ENCODE results near the gene GORASP1. TPM values are rescaled to one million over a fixed set of nuclear protein-coding genes. Genes with fewer than 3 reads are reported as not detected.
A peak's percentile ranks its signal among the peaks of the same experiment; 100 is the strongest.

The GORASP1 gene
- 39.4 TPM for total RNA-seq (2021; ENCODE audit: unreplicated experiment)
- 35.4 TPM for polyA plus RNA-seq (2012; ENCODE audit: insufficient read length)
- Bru-seq, nascent RNA = percentile 62 among the genes with signal in this experiment
- BruChase-seq, experiment 1, labeled RNA remaining after a 2-hour chase = percentile 75 among the genes with signal in this experiment
- percentile 80 among the genes with signal in this experiment for BruChase-seq, experiment 2, labeled RNA remaining after a 6-hour chase
- long read RNA-seq, transcript GORASP1-201 (9 exons, 3,722 nt) = major isoform, 21 of 76 reads
- long read RNA-seq, partial matches to known transcripts = 11 of 76 reads
- long read RNA-seq, other reads (novel, unspliced or antisense) = 39 of 76 reads

DNA sequence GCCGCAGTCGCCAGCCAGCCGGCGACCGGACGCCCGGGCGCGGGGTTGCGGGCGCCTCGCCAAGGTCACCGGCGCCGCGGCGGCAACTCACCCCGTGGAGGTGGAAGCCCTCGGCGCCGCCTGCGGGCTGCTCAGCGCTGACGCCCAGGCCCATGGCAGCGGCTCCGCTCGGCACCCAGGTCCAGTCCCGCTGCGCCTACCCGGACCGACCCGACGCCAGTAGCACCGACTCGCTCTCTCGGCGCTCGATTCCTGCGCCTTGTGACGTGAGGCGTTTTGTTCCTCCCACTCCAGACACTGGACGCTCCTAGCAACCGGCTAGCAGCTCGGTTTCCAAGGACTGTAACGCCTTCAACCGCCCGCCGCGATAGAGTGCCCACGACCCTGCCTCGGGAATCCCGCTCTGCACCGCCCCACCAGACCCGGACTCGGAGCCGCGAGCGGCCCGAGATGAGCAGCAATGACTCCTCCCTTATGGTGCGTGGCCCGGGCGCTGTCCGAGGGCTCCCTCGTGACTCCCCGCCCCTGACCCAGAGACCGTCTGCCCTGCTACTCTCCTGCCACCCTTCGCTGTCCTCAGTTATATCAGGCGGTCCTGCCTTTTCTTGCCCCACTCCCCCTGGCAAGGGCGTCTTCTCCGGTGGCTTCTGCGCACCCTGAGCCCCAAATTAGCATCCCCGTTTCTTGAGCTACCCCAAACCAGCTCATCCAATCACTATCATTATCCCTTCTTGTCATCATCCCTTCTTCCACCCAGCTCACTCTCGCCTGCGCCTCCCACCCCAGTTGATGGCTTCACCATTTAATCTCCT is at the start of gene GORASP1, which contains the start of gene TTC21A:
Gene GORASP1, minus strand, starts transcription at position 240 of the 812 bp plus-strand sequence. Its CDS starts 86 bp downstream, at position 154.
Gene TTC21A, plus strand, starts transcription at position 293 of the 812 bp plus-strand sequence. Its CDS starts 158 bp downstream, at position 451.
- no TSS peak for BruUV-seq (replicated peaks)
- in situ Hi-C loops (cut with HindIII; ENCODE audit: low pct_unique_long_range_greater_than_20kb, low sequenced_read_pairs) = no loop called here
- Histone ChIP-seq H3K4me1 (ENCODE audit: control insufficient read depth, insufficient read depth, low read length) (peaks cover 6% of the 10 kb centered on the region), H3K9me3 (ENCODE audit: control insufficient read depth, insufficient read depth, low read depth, low read length) (no peaks in the 10 kb centered on the region), H3K27me3 (ENCODE audit: control insufficient read depth, insufficient read depth, low read length) (no peaks in the 10 kb centered on the region), H3K36me3 (ENCODE audit: control insufficient read depth, insufficient read depth, low read length) (peaks cover 2% of the 10 kb centered on the region; the same call in 1 of the 2 replicates), H3K27ac (ENCODE audit: low read length) (peak within 1 kb of the TSS; percentile 76), H3K4me3 (ENCODE audit: low read depth in 2 of 2, low read length in 2 of 2) (peak within 1 kb of the TSS; percentile 81 to 82)
- intact Hi-C loops (cut with micrococcal nuclease; ENCODE audit: unreplicated experiment) = no loop called here
- CTCF ChIA-PET = interaction anchor here (0.6 kb wide), 1 partner anchor 53 kb away, joined by 4 read pairs; no protein-coding TSS in a partner anchor
- peak; percentile 96 for ATAC-seq
- peak; percentile 47; the same call in 1 of the 2 replicates for TF ChIP-seq POLR2AphosphoS5 (IDR thresholded peaks at IDR 0.05; ENCODE audit: low read depth, low read length)
- TF ChIP-seq SIN3A (IDR thresholded peaks at IDR 0.05; ENCODE audit: borderline replicate concordance, insufficient read depth, low read depth, low read length) = peak; percentile 84; the same call in 1 of the 2 replicates
- no peak for TF ChIP-seq TCF7L2 (IDR thresholded peaks at IDR 0.05; ENCODE audit: low read depth, low read length)
- TF ChIP-seq, protein P1, sequence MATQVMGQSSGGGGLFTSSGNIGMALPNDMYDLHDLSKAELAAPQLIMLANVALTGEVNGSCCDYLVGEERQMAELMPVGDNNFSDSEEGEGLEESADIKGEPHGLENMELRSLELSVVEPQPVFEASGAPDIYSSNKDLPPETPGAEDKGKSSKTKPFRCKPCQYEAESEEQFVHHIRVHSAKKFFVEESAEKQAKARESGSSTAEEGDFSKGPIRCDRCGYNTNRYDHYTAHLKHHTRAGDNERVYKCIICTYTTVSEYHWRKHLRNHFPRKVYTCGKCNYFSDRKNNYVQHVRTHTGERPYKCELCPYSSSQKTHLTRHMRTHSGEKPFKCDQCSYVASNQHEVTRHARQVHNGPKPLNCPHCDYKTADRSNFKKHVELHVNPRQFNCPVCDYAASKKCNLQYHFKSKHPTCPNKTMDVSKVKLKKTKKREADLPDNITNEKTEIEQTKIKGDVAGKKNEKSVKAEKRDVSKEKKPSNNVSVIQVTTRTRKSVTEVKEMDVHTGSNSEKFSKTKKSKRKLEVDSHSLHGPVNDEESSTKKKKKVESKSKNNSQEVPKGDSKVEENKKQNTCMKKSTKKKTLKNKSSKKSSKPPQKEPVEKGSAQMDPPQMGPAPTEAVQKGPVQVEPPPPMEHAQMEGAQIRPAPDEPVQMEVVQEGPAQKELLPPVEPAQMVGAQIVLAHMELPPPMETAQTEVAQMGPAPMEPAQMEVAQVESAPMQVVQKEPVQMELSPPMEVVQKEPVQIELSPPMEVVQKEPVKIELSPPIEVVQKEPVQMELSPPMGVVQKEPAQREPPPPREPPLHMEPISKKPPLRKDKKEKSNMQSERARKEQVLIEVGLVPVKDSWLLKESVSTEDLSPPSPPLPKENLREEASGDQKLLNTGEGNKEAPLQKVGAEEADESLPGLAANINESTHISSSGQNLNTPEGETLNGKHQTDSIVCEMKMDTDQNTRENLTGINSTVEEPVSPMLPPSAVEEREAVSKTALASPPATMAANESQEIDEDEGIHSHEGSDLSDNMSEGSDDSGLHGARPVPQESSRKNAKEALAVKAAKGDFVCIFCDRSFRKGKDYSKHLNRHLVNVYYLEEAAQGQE (IDR thresholded peaks at IDR 0.05; ENCODE audit: insufficient read depth in 1 of 2, low read depth in 2 of 2, low read length in 1 of 2) = no peak
- TF ChIP-seq, protein P2, sequence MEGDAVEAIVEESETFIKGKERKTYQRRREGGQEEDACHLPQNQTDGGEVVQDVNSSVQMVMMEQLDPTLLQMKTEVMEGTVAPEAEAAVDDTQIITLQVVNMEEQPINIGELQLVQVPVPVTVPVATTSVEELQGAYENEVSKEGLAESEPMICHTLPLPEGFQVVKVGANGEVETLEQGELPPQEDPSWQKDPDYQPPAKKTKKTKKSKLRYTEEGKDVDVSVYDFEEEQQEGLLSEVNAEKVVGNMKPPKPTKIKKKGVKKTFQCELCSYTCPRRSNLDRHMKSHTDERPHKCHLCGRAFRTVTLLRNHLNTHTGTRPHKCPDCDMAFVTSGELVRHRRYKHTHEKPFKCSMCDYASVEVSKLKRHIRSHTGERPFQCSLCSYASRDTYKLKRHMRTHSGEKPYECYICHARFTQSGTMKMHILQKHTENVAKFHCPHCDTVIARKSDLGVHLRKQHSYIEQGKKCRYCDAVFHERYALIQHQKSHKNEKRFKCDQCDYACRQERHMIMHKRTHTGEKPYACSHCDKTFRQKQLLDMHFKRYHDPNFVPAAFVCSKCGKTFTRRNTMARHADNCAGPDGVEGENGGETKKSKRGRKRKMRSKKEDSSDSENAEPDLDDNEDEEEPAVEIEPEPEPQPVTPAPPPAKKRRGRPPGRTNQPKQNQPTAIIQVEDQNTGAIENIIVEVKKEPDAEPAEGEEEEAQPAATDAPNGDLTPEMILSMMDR (IDR thresholded peaks at IDR 0.05) = no peak
- POLR2A ChIA-PET = interaction anchor here (1.2 kb wide), 1 partner anchor 18 kb away, joined by 3 read pairs; no protein-coding TSS in a partner anchor
- DNase-seq (ENCODE audit: low read depth, low spot score) = no peak

DNA sequence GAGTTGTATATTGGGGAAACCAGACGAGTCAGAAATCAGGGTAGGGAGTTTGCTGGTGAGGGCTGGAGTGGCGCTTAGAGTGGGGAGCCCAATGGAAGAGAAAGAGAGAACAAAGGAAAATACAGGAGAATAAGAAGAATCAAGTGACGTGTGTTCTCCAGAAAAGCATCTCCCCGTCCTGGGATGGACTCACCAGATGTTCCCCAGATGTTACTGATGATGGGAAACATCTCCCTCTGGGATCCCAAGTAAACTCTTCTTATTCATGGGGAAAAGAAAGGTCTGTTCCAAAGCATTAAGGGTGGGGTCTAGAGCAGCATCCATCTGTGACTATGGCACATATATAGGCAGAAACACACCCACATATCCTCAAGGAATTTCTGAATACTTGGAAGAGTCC is 49.0 kb upstream of the GORASP1 start:
- Histone ChIP-seq H3K27me3 (ENCODE audit: control insufficient read depth, insufficient read depth, low read length) (no peaks in the 10 kb centered on the region), H3K36me3 (ENCODE audit: control insufficient read depth, insufficient read depth, low read length) (no peaks in the 10 kb centered on the region), H3K4me1 (ENCODE audit: control insufficient read depth, insufficient read depth, low read length) (peaks cover 16% of the 10 kb centered on the region), H3K9me3 (ENCODE audit: control insufficient read depth, insufficient read depth, low read depth, low read length) (no peaks in the 10 kb centered on the region), H3K4me3 (ENCODE audit: low read depth in 2 of 2, low read length in 2 of 2) (no peak overlapping the region), H3K27ac (ENCODE audit: low read length) (no peak overlapping the region)
- POLR2A ChIA-PET = no interaction called here
- CTCF ChIA-PET = no interaction called here
- ATAC-seq = no peak
- DNase-seq (ENCODE audit: low read depth, low spot score) = no peak
- in situ Hi-C loops (cut with HindIII; ENCODE audit: low pct_unique_long_range_greater_than_20kb, low sequenced_read_pairs) = no loop called here
- intact Hi-C loops (cut with micrococcal nuclease; ENCODE audit: unreplicated experiment) = no loop called here
- no TSS peak for BruUV-seq (replicated peaks)
- TF ChIP-seq TCF7L2 (IDR thresholded peaks at IDR 0.05; ENCODE audit: low read depth, low read length) = no peak
- TF ChIP-seq, protein P1 (IDR thresholded peaks at IDR 0.05; ENCODE audit: insufficient read depth in 1 of 2, low read depth in 2 of 2, low read length in 1 of 2) = no peak
- TF ChIP-seq POLR2AphosphoS5 (IDR thresholded peaks at IDR 0.05; ENCODE audit: low read depth, low read length) = no peak
- TF ChIP-seq, protein P2 (IDR thresholded peaks at IDR 0.05) = no peak
- no peak for TF ChIP-seq SIN3A (IDR thresholded peaks at IDR 0.05; ENCODE audit: borderline replicate concordance, insufficient read depth, low read depth, low read length)
